DMS153 (cell line): ENCODE data around the gene CABLES1.

Experiments
- DNase-seq: peaks from one replicate; lab custom pipeline; 2025; lab: John Stamatoyannopoulos, UW

Gene CABLES1

DNA sequence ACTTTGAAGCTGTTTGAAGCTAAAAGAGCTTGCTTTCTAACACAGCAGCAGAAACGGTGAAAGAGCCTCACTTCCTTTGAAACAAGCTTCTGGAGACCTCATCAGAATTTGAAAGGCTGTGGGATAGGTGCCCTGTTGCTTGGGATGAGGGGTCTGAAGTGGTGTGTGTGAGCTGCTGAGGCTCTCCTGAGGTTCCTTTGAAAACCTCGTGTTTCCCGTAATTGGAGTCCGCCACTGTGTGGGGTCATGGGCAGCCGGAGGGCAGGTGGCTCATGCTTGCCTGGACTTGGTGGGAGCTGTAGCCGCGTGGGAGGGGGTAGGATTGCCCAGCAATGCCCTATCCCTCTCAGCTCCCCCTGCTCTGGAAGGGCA lies 34.4 kb downstream of the CABLES1 start:
- DNase-seq: no peak

- DNase-seq: no peak
These were observed 34.9 kb downstream of the CABLES1 start for GRCh38 chr18:23170137-23170536.

- DNase-seq: no peak
These were observed 36.4 kb downstream of the CABLES1 start for GRCh38 chr18:23171581-23172156.

GRCh38 chr18:23172591-23173380 lies 37.5 kb downstream of the CABLES1 start:
- DNase-seq: no peak

- DNase-seq: no peak
These were observed 38.6 kb downstream of the CABLES1 start for GRCh38 chr18:23173912-23174311.

DNA sequence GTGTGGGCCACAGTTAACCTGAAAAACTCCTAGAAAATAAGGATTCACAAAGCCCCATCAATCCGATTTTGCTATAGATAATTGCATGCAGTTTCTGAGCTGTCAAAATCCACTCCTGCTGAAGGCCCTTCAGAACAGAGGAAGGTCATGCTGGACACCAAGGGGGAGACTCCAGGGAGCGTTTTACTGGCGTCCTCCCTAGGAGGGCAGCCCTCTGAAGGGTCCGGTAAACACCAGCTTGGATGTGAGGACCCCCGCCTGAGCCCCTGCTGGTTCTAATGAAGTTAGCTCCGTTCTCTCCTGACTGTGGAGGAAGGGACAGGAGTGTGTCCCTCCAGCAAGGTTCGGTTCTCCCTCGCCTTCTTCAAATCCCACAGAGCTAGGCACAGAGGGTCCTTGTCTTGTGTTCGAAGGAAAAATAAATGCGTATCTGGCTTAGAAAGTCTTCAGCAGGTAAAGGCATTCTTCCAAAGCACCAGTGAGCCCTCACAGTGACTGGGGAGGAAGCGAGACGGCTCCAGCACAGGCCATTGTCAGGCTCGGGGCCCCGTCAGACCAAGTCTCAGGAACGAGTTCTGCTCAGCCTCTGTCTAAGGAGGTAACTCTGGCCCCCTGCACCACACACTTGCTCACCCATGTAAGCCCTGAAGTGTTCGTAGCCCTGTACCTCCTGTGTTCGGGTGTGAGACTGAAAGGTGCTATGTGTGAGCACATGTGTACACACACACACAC lies 41.6 kb downstream of the CABLES1 start:
- DNase-seq: no peak

DNA sequence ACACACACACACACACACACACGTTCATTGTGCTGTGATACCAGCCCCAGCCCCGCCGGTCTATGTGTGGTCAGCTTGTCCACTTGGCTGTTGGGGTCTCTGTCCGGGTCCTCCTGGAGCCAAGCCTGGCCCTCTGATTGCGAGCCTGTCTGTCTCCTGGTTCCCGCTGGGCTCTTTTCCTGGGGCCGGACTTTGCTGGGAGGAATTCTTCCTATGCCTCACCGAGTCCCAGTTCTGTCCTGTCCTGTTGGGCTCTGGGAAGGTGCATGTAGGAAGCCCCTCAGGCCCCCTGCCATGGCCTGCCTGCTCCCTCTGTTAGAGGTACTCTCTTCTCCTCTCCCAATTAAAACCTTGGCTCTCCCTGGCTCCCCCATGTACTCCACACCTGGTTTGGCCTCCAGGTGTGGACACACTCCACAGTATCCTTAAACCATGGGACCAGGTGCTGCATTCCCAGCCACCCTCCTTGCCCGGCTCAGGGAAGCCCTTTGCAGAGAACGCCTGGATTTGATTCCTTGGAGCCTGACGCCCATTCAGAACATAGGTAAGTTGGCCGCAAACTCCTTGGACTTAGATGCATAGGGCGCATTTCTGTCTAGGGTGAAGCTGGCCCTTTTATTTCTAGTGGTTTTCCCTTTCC lies 42.3 kb downstream of the CABLES1 start:
- no peak for DNase-seq

GRCh38 chr18:23178201-23178600 lies 42.9 kb downstream of the CABLES1 start:
- DNase-seq: no peak

GRCh38 chr18:23178661-23179081 lies 43.4 kb downstream of the CABLES1 start:
- peak; percentile 60 for DNase-seq

DNA sequence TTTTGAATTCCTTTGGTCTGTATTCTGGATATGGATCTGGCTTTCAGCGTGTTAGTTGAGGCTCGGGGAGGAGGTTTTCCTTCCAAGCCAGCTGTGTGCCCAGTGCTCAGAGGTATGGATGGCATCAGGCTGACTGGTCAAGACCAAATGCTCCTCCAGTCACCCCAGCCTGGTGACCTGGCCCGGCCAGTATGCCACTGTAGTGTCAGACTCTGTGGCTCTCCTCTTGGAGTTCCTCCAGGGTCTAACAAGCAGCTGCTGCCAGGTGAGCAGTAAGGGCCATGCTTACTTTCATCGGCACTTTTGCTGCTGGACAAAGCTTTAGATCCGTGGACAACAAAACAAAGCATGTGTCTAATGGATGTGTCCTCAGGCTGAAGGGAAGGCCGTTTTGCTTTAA lies 44.1 kb downstream of the CABLES1 start:
- no peak for DNase-seq

DNA sequence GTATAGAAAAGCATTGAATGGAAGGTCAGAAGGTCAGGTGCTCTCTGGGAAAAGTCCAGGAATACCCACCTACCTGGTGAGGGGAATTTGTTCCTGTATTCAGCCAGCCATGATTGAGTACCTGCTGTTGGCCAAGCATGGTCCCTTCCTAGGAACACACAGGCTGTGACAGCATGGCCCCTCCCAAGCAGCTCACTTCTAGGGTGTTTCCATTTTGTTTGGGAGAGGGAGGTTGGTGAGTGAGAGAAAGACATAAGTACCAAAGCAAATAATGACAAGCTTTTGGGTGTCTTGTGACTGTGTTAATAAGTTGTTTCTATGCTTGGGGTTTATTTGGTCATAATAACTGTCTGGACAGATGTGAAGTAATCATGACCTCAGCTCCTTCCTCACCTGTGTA lies 46.3 kb downstream of the CABLES1 start:
- DNase-seq: no peak

GRCh38 chr18:23182606-23183005 lies 47.3 kb downstream of the CABLES1 start:
- no peak for DNase-seq

GRCh38 chr18:23183411-23184150 lies 48.3 kb downstream of the CABLES1 start:
- no peak for DNase-seq

GRCh38 chr18:23186781-23187180 lies 51.5 kb downstream of the CABLES1 start:
- DNase-seq: no peak

DNA sequence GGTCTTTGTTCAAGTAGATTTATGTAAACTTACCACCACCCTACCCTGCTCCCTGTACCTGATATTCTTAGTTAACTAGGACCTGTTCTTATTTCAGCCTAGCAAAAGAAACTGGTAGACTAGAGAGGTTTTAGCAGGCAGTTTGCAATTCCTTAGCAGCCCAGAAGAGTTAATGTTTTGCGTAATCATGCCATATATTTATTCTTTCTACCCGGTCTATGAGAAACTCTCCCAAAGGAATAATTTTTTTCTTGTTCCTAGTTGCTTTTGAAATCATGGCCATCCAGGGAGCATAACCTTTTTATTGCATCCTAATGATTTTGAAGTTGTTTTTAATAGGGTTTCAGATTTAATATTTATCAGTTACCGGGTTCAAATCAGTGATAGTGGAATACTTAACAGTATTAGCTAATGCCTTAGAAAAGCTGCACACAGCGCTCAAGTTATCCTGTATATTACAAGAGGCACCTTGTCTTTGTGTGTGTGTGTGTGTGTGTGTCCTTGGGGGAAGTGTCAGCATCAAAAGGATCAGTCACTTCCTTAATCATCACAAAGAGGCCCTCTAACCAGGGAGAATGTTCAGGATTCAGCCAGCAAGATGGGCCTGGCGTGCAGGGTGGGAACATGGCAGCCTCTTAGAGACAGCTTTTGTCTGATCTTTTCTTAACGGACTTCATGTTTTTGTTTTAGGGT lies 52.9 kb downstream of the CABLES1 start:
- no peak for DNase-seq

DNA sequence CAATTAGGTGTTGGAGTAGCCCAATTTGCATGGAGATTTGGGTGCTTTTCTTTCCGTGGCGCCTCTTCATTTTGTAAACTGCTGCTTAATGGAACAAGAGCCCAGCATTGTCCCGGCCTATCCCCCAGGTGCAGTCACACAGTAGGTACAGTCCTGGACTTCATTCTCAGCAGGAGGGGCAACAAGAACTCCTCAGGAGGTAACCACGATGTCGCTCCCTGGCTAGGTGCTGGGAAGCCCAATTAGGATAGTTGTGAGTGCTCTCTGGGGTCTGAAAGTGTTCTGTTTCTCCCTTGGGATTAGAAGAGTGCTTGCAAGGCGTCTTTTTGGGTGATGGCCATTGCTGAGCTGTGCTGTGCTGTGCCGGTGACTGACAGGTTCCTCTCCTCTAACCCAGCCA lies 53.8 kb downstream of the CABLES1 start:
- no peak for DNase-seq

DNA sequence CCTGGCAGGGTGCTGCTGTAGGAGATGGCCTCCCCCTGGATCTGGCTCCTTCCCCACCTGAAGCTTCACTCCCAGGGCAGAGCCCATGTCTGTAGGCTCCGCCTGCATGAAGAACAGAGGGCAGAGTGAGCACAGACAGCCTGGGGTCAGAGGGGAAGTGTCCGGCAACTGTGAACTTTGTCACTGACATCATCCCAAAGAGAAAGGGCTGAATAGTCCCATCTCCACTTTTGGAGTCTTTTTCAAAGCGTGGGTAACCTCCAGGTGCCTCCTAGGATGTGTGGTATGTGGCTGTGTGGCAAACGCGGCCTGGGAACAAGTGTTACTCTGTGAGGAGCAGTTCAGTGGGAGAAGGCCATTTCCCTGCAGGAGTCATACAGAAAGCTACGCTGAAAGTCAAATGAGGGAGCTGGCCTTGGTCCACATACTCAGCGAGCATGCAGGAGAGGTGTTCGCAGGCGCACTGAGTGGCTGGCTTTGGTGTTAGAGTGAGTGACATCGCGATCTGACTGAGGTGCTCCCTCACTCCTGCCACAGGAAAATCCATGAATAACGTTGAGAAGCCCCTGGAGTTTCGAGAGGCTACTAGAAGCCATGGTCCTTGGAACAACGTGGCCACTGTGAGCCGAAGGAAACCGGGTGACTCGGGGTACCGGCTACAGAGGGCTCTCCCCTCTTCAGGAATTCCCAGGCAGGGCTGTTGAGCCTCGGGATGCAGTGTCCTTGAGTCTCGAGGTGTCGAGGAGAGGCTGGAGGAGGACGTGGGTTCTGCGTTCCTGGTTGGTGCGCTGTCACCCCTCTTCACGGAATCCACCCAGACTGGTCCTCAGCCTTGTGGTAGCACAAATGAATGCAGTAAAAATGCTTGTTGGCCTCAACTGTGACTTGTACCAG lies 54.7 kb downstream of the CABLES1 start:
- no peak for DNase-seq

GRCh38 chr18:23191232-23191631 lies 55.9 kb downstream of the CABLES1 start:
- DNase-seq: no peak

GRCh38 chr18:23193742-23194141 lies 58.5 kb downstream of the CABLES1 start:
- no peak for DNase-seq
